ENCODE results near the gene NMUR2.

The NMUR2 gene, protein sequence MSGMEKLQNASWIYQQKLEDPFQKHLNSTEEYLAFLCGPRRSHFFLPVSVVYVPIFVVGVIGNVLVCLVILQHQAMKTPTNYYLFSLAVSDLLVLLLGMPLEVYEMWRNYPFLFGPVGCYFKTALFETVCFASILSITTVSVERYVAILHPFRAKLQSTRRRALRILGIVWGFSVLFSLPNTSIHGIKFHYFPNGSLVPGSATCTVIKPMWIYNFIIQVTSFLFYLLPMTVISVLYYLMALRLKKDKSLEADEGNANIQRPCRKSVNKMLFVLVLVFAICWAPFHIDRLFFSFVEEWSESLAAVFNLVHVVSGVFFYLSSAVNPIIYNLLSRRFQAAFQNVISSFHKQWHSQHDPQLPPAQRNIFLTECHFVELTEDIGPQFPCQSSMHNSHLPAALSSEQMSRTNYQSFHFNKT

DNA sequence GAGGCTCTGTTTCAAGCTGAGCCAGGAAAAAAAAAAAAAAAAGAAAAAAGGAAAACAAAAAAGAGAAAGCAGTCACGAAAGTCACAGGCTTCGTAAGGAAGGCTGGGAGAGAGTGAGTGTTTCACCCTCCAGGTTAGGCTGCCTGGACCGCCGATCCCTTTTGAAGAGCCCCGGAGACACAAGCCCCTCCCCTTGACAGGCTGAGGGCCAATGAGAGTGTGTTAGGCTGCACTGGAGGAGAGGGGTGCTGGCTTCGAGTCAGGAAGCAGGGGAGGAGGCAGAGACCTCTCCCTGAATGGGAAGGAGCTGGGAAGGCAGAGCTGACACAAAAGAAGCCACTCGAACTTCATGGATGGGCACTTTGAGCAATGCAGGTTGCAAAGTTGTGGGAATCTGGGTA is at the start of gene NMUR2:
TSS of gene NMUR2 (minus strand) at position 135 of the 400 bp plus-strand sequence. CDS start 166 bp downstream, outside the sequence.
- peak; percentile 1 for DNase-seq

DNA sequence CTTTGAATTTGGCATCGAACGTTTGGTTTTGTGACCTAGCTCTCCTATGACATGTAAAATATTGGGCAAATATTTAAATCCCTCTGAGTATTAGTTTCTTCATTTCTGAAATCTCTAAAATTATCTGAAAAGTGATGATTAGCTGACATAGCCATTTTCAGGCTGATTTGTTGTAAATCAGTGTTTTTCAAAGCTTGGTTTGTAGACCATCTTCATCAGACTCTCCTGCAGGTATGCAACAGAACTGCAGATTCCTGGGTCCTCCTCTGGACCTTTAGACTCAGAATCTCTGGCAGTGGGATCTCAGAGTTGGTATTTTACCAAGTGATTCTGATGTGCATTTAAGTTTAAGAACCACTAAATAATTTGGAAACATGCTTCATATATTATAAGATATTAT is 38.9 kb upstream of the NMUR2 start:
- DNase-seq = no peak

DNA sequence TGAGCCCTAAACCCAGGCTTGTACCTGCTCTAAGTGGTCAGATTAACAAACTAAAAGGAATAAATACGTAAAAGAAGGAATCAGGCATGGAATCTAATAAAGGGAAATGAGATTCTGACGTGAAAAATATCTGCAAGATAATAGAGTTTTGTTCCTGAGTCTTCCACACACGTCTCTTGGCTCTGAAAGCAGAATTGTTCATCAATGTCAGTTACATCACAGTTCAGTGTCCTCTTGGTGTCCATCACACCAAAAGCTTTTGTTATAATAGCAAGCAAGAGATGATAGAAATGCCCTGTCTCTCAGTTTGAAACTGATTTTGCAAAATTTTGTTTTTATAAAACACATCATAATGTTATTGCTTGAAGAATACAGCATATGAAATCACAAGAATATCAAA is 34.7 kb upstream of the NMUR2 start:
- no peak for DNase-seq

DNA sequence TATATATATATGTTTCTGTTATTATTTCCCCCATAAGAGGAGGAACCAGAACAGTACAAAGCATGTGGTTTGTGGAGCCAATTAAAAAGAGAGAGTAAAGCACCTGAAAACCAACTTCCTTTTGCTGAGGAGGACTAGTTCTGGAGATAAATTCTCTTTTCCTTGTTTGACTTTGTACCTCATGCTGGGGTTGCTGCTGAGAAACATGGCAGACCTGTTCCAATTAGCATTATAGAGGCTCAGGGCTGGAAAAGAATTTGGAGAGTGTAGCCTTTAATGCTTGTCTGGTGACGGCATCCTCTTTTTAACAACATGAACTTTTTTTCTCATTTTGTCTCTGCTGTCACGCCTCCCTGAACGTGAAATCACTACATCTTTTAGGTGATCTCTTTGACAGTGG is 32.8 kb upstream of the NMUR2 start:
- no peak for DNase-seq

DNA sequence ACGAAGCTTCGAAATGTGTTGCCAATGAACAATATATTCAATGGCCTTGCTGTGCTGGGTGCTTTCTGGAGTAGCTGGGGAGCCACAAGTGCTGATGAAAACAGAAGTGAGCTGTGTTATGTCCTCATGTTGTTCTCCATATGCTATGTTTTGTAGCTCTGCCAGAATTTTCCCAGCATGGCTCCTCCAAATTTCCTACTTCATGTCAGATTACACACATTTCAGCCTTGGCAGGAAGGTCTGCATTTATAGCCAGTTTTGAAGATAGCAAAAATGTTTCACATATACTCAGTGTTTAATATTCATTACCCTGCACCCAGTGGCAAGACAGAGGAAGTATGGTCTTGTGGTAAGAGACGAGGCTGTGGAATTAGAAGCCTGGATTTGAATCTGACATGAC is 22.6 kb upstream of the NMUR2 start:
- no peak for DNase-seq

DNA sequence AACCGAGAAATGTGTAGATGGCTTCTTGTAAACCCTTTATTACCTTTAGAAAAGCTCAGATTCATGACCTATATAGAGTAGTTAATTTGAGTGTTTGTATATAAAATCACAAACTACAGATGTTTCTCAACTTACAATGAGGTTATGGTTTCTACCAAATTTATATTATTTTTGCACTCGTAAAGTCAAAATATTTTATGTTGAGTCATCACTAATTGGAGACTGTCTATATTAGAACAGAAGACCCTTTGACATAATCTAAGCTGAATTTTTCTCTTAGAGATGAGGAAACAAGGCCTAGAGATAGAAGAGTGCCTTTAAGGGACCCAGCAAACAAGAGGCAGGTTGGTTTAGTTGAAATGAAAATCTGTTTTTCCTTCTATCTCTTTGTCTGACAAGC is 20.0 kb upstream of the NMUR2 start:
- DNase-seq = no peak

DNA sequence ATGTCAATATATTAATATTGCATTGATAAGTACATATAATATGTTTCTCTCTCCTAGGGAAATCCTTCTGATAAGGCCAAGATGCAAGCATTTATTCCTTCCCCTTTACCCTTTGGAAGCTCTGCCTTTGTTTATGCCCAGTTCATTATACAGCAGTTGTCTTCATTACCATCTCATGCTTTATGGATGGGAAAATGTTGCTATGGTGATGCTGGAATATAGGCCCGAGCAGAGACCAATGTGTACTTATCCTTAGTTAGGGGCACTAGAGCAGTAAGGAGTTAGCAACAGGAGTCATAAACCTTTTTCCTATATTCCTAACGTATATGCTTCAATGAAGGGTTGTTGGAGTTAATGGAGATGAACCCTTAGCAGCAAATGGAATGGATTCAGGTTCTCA is 19.4 kb upstream of the NMUR2 start:
- DNase-seq = no peak

DNA sequence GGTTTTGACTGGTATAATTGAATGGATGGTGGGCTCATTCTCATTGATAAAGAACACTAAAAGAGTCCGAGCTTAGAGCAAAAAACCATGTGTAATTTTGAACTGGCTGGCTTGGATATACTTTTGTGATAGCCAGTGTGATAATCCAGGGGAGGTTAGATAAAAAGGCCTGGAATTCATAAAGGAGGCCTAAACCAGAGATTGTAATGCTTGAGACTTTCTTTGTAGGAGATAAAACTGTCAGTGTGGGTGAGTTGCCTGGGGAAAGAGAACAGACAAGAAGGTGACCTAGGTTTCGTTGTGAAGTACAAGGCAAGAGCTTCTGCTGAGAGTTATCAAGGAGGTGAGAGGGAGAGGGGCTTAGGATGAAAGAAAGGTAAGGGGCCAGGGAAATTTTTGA is 17.0 kb upstream of the NMUR2 start:
- no peak for DNase-seq

DNA sequence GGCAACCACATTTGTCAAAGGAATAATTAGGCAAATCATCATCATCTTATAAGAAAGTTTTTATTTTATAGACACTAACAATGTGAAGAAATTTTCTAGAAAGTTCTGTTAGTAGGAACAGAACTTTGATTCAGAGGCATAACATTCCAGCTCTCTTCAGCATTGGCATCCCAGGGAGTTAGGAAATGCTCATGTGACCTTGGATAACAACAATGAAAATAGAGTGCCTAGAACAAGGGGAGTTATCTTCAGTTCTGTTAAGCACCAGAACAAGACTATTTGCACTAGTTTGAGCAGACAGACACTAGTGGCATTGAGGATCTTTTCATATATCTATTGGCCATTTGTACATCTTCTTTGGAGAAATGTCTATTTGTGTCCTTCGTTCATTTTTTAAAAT is 7.0 kb upstream of the NMUR2 start:
- DNase-seq = no peak

DNA sequence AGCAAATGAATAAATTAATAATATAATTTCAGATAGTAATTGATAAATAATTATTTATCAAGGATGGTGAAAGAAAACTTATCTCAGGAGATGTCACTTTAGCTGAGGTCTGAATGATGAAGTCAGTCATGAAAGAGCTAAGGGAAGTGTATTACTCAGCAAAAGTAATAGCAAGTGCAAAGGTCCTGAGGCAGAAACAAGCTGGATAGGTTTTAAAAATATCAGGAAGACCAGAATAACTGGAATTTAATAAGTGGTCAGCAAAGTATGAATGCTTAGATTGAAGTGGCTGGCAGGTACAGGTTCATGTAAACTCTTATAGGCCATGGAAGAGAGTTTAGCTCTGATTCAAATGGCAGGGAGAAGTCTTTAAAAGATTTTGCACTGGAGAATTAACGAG is 1.0 kb upstream of the NMUR2 start:
- no peak for DNase-seq

DNA sequence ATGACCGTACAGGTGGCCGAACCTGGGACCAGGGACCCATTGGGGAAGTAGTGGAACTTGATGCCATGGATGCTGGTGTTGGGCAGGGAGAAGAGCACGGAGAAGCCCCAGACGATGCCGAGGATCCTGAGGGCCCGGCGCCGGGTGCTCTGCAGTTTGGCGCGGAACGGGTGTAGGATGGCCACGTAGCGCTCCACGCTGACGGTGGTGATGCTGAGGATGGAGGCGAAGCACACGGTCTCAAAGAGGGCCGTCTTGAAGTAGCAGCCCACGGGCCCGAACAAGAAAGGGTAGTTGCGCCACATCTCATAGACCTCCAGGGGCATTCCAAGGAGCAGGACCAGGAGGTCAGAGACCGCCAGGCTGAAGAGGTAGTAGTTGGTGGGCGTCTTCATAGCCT is 585 bp downstream of the NMUR2 start:
- DNase-seq = no peak

DNA sequence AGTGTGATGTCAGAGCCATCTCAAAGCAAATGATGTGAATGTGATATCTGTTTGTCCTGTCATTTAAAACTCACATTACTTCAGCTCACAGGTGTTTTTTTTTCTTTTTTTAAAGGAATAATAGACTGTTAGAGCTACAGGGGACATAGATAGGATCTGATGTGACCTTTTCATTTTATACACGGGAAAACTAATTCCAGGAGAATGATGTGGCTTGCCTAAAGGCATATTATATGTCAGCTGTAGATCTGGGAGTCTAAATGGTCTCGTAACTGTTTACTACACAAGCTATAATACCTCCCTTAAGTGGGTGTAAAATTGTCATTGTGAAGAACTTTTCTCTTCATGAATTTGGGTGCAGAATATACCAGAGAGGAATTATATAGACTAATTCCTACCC is 2.0 kb downstream of the NMUR2 start:
- DNase-seq = no peak

DNA sequence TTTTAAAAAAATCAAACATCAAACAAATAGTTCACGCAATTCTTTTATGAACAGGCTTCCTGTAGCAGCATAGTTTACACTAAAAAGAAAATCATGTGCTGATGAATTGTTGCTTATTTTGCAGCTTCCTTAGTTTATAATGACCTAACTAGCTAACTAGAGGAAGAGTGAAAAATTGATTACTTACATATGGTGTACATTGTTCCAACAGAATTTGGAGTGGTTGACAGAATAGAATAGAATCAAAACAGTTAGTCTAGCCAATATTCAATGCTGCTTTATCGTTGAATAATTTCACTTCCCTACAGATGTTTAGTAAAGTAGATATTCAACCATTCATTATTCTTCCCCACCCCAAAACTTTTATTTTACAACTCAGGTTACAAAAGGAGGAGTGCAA is 4.2 kb downstream of the NMUR2 start:
- no peak for DNase-seq

DNA sequence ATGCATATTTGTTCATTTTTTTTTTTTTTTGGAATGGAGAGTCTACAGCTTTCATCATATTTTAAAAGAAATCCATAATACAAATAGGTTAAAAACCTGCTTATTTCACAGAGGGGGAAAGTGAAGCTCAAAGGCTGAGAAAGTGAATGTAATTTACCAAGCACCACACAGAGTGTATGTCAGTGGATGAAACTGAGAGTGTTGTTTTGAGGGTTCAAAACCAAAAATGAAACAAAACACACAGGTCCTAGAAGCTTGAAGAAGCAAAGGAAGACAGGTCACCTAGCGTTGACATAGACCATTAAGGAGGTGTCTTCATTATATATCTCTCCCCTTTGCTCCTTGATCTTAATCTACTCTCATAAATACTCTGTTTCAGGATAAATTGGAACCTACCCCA is 7.5 kb downstream of the NMUR2 start:
- DNase-seq = no peak

DNA sequence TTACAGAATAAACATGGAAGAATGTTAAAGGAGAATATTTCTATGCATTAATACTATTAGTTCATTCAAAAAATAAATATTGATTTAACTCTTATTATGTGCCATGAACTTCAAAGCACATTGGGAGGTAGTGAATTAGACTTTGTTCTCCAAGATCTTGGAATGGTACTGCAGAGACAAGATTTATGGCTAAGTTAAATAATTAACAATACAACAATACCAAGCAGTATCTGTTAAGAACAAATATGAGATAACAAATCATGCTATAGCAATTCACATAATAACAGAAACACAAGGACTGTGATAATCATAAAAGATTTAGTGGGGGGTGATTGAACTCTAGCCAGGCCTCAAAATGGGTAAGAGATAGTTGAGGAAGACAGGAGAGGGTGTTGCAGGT is 11.6 kb downstream of the NMUR2 start:
- no peak for DNase-seq

DNA sequence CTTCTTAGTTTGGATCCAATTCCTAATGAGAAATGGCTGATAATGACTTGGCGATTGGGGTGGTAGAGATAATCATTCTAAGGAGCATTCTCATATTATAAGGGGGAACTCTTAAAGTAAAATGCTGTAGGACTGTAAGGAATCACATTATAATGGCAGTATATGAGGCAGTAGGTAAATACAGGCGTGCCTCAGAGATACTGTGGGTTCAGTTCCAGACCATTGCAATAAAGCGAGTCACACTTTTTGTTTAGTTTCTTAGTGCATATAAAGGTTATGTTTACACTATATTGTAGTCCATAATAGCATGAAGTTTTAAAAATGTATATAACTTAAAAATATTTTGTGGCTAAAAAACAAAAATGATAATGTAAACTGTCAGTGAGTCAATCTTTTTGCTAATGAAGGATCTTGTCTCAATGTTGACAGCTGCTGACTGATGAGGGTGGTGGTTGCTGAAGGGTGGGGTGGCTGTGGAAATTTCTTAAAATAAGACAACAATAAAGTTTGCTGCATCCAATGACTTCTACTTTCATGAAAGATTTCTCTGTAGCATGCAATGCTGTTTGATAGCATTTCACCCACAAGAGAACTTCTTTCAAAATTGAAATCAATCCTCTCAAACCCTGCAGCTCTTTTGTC is 15.8 kb downstream of the NMUR2 start:
- no peak for DNase-seq

DNA sequence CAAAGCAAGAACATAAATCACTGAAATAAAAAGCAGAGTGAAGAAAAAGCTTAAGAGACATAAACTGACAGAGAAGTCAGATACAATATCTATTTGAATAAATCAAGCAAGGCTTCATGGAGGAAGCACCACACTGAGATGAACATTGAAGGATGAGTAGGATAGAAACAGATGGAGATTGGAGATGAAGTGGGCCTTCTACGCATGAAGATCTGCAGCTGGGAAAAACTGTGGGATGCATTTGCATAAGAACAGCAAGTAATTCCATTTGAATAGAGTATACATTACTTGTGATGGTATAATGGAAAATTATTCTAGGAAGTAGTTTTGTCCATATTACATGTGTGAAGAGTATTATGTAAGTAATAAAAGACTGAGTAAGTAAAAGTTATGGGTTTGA is 16.5 kb downstream of the NMUR2 start:
- DNase-seq = no peak

DNA sequence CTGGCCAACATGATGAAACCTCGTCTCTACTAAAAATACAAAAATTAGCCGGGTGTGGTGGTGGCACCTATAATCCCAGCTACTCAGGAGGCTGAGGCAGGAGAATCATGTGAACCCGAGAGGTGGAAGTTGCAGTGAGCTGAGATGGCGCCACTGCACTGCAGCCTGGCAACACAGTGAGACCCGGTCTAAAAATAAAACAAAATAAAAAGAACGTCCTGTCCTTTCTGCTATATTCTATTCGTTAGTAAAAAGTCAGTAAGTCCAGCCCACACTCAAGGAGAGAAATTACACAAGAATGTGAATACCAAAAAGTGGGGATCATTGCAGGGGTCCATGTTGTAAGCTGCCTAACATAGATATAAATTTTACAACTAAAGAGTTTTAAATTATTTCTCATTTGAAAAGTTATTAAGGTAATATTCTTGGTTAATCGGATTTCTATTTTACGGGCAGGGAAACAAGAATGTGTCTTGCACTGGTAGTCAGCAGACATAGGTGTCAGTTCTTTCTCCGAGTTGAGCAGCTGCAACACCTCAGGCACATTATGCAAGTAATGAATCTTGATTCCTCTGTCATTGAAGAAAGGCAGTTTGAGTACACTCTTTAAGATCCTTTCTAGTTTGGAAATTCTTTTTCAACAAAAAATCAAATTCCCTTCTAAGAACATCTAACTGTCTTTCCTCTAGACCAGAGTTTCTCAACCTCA is 24.5 kb downstream of the NMUR2 start:
- DNase-seq = no peak

DNA sequence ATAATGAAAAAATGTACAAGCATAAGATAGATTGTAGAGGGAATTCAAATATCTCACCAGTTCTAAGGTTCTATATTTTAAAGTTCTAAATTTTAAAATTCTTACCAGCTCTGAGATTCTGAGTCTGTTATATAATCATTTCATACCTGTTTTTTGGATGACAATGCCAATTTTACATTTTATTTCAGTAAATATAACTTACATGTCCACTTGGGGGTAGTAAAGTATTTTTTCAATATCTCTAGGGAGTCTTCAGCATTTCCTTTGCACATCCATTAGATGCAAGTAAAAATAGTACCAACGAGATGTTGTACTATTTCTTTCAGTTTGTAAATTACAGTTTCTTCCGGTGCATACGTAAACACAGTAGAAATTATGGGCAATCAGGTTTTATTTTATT is 25.7 kb downstream of the NMUR2 start:
- no peak for DNase-seq

DNA sequence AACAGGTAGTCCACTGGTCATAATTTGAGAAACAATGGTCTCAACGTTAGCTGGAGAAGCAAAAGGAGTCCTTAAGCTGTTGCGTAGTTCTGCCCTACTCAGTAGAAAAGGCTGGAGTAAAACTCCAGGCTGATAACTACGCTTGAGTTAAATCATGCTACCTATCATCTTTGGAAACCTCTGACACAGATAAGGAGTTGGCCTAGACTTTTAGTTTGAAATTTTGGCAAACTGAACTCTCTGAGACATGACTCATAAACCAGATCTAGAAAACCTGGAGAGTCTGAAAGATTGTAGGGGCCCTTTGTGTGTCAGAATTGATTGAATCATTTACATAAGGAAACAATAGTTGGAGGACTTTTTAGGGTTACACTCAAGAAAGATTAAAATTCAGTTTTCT is 26.3 kb downstream of the NMUR2 start:
- DNase-seq = no peak

DNA sequence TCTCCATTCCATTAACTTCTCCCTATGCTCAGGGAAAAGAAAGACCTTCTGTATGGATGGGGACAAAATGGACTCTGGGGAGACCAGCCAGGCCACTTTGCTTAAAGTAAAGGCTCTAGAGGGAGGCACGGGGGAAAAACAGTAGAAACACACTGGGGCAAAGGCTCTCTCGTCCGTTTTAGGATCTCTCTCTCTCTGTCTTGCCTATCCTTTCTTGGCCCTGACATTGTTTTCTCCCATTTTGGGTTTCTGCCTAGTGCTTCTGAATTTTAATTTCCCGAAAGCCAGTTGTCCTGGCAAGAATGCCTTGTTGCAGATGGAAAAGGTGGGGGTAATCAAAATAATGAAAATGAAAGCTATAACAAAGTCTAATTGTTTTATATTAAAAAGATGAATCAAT is 28.2 kb downstream of the NMUR2 start:
- no peak for DNase-seq

DNA sequence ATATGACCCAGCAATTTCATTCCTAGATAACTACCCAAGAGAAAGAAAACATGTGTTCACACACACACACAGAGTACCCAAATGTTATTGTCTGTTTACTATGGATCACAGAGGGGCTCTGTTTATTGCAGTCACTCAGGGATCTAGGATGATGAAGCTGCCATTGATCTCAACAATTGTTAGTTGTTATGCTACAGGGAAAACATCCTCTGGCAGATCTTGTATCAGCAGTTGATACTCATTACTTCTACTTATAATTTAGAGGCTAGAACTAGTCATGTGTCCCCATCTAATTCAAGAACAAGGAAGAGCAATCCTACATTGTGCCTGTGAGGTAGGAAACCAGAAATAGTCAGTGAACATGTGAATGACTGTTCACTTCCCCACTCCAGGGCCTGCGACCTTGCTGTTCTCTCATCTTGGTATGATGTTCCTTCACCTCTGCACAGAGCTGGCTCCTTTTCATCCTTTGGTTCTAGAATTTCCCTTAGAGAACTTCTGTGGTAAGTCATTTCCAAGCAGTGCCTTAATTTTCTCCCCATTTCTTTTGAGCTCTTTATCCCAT is 30.3 kb downstream of the NMUR2 start:
- DNase-seq = no peak

DNA sequence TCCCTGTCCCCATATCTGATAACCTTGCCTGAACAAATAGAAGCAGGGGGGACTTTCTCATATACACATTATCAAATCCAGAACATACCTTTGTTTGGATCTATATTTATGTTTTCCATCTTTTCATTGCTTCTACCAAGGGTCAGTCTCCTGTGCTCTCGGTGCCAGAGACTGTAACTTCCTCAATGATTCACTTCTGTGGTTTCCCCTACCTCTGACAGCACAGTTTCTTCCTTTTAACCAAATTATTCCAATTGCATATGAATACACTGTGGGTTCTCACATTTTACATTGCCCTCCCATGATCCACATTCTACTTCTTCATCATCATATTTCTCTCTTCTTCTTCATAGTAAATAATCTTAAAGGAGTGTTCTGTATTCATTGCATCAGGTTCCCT is 32.2 kb downstream of the NMUR2 start:
- DNase-seq = no peak

DNA sequence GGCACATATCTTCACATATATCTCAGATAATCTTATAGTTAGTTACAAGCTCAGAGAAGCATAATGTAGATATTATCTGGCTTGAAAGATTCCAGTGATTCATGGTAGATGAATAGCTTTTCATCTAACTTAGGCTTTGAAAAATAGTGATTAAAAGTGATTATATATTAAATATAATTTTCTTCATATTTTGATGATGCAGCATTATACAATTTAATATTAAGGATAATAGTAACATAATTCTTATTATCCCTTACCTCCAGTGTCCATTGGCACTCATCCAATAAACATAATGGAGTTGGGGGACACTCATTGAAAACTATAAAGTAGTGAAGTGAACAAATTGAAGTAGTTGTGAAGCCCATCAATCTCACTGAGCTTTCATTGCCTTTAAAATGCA is 35.8 kb downstream of the NMUR2 start:
- no peak for DNase-seq
